ENCODE results near the gene GPC5. TPM values are rescaled to one million over a fixed set of nuclear protein-coding genes. Genes with fewer than 3 reads are reported as not detected.

The GPC5 gene
- total RNA-seq, 1 donor from 2014 or later, result 8.7 TPM

DNA sequence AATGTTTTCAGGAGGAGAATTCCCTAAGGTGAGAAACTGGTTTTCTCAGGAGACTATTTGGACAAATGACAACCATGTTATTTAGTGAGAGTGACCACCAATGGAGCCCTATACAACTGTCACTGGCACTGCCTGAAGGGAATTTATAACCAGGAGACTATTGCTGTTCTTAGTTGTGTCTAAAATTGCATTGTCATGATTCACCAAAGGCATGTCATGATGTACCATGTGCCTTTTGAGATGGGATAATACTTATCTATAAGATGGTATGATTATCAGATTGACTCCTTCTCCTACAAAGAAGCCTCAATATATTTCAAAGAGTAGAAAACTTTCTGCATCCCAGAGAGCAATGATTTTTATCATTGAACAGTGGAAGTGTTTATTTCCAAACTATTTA is 1088.8 kb downstream of the GPC5 start:
- Histone ChIP-seq H3K27me3 (ENCODE audit: low read depth) (no peaks in the 10 kb centered on the region), H3K36me3 (no peaks in the 10 kb centered on the region), H3K4me3 (no peak overlapping the region), H3K4me1 (no peaks in the 10 kb centered on the region), H3K9me3 (no peaks in the 10 kb centered on the region), H3K27ac (no peak overlapping the region)
- TF ChIP-seq, protein P1, sequence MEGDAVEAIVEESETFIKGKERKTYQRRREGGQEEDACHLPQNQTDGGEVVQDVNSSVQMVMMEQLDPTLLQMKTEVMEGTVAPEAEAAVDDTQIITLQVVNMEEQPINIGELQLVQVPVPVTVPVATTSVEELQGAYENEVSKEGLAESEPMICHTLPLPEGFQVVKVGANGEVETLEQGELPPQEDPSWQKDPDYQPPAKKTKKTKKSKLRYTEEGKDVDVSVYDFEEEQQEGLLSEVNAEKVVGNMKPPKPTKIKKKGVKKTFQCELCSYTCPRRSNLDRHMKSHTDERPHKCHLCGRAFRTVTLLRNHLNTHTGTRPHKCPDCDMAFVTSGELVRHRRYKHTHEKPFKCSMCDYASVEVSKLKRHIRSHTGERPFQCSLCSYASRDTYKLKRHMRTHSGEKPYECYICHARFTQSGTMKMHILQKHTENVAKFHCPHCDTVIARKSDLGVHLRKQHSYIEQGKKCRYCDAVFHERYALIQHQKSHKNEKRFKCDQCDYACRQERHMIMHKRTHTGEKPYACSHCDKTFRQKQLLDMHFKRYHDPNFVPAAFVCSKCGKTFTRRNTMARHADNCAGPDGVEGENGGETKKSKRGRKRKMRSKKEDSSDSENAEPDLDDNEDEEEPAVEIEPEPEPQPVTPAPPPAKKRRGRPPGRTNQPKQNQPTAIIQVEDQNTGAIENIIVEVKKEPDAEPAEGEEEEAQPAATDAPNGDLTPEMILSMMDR (IDR thresholded peaks at IDR 0.05), result no peak
- intact Hi-C loops (cut with DNase I), result no loop called here
- no peak for ATAC-seq
- no peak for DNase-seq

DNA sequence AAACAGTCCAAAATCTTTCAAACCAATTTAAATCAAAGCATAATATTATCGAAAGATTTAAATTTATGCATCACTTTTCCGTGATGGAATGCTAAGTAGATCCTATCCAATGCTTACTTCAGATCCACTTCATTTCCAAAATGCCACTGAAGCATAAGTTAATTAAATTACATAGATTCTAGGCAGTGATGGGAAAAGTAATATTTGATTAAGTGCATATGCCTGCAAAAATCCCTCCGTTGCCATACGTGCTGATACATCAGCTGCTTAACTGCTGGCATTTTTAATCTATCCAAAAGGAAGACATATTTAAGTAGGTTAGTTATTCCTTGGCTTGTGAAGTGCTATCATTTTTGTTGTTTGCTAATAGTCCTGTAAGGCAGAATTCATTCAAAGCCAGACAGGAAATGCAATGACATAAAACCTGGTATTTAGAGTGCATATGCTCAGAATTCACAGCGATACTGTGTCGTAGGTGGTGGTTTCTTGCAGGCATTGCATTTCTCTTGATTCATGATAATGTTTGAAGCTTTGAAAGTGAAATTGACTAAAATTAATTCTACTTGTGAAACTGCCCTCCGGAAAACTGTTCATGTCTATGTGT is 1089.9 kb downstream of the GPC5 start:
- intact Hi-C loops (cut with DNase I), result no loop called here
- no peak for ATAC-seq
- Histone ChIP-seq H3K4me3 (no peak overlapping the region), H3K4me1 (no peaks in the 10 kb centered on the region), H3K36me3 (no peaks in the 10 kb centered on the region), H3K27me3 (ENCODE audit: low read depth) (no peaks in the 10 kb centered on the region), H3K27ac (no peak overlapping the region), H3K9me3 (no peaks in the 10 kb centered on the region)
- TF ChIP-seq, protein P1 (IDR thresholded peaks at IDR 0.05), result no peak
- no peak for DNase-seq

GRCh38 chr13:92491839-92492238 is 1093.4 kb downstream of the GPC5 start:
- DNase-seq (no peak), ATAC-seq (no peak)
- no peak overlapping the region for H3K4me3 ChIP-seq
- no peaks in the 10 kb centered on the region for H3K27me3 ChIP-seq (ENCODE audit: low read depth)
- TF ChIP-seq, protein P1 (IDR thresholded peaks at IDR 0.05), result no peak
- H3K4me1 ChIP-seq, result no peaks in the 10 kb centered on the region
- no peaks in the 10 kb centered on the region for H3K36me3 ChIP-seq
- intact Hi-C loops (cut with DNase I), result no loop called here
- no peaks in the 10 kb centered on the region for H3K9me3 ChIP-seq
- no peak overlapping the region for H3K27ac ChIP-seq

GRCh38 chr13:92494915-92495314 is 1096.5 kb downstream of the GPC5 start:
- TF ChIP-seq, protein P1 (IDR thresholded peaks at IDR 0.05), result no peak
- Histone ChIP-seq H3K27ac (no peak overlapping the region), H3K4me1 (no peaks in the 10 kb centered on the region), H3K27me3 (ENCODE audit: low read depth) (no peaks in the 10 kb centered on the region), H3K36me3 (no peaks in the 10 kb centered on the region), H3K4me3 (no peak overlapping the region), H3K9me3 (no peaks in the 10 kb centered on the region)
- intact Hi-C loops (cut with DNase I), result no loop called here
- ATAC-seq (no peak), DNase-seq (no peak)

GRCh38 chr13:92500192-92500591 is 1101.8 kb downstream of the GPC5 start:
- Histone ChIP-seq H3K27ac (no peak overlapping the region), H3K4me3 (no peak overlapping the region), H3K9me3 (no peaks in the 10 kb centered on the region), H3K4me1 (no peaks in the 10 kb centered on the region), H3K36me3 (no peaks in the 10 kb centered on the region), H3K27me3 (ENCODE audit: low read depth) (no peaks in the 10 kb centered on the region)
- DNase-seq, result no peak
- ATAC-seq, result no peak
- intact Hi-C loops (cut with DNase I), result no loop called here
- TF ChIP-seq, protein P1 (IDR thresholded peaks at IDR 0.05), result no peak
